NCI-H526 treated with DMSO at 0.1 percent for 48 hours (cell line): Measurements from ENCODE around the gene TBC1D9B.

Experiments
- DNase-seq: peaks from one replicate; lab custom pipeline; 2025; lab: John Stamatoyannopoulos, UW

Gene TBC1D9B

GRCh38 chr5:179906795-179907555 is 722 bp downstream of the TBC1D9B start:
- no peak for DNase-seq

- no peak for DNase-seq
These were observed 1.4 kb downstream of the TBC1D9B start for GRCh38 chr5:179906294-179906794.

- DNase-seq = no peak
These were observed 2.5 kb downstream of the TBC1D9B start for GRCh38 chr5:179905161-179905560.

GRCh38 chr5:179904463-179905160 is 3.1 kb downstream of the TBC1D9B start:
- DNase-seq = no peak

GRCh38 chr5:179902763-179903158 is 4.9 kb downstream of the TBC1D9B start:
- no peak for DNase-seq

- DNase-seq = no peak
These were observed 5.6 kb downstream of the TBC1D9B start for GRCh38 chr5:179901915-179902762.

- no peak for DNase-seq
These were observed 6.2 kb downstream of the TBC1D9B start for GRCh38 chr5:179901462-179901861.

GRCh38 chr5:179900711-179901110 is 7.0 kb downstream of the TBC1D9B start:
- no peak for DNase-seq

GRCh38 chr5:179900206-179900605 is 7.5 kb downstream of the TBC1D9B start:
- no peak for DNase-seq

GRCh38 chr5:179895861-179896260 is 11.8 kb downstream of the TBC1D9B start:
- DNase-seq = no peak

GRCh38 chr5:179893958-179894895 is 13.5 kb downstream of the TBC1D9B start:
- no peak for DNase-seq

GRCh38 chr5:179893076-179893957 is 14.4 kb downstream of the TBC1D9B start:
- DNase-seq = no peak

GRCh38 chr5:179892255-179892654 is 15.4 kb downstream of the TBC1D9B start:
- no peak for DNase-seq

GRCh38 chr5:179890751-179891682 is 16.7 kb downstream of the TBC1D9B start:
- no peak for DNase-seq

- no peak for DNase-seq
These were observed 17.8 kb downstream of the TBC1D9B start for GRCh38 chr5:179889885-179890284.

GRCh38 chr5:179887802-179888201 is 19.9 kb downstream of the TBC1D9B start:
- no peak for DNase-seq

- DNase-seq = no peak
These were observed 20.6 kb downstream of the TBC1D9B start for GRCh38 chr5:179887095-179887494.

- no peak for DNase-seq
These were observed 21.3 kb downstream of the TBC1D9B start for GRCh38 chr5:179886190-179886911.
